IMR-90 (cell line): ENCODE results near the gene PCGF3. TPM values are rescaled to one million over a fixed set of nuclear protein-coding genes. Genes with fewer than 3 reads are reported as not detected.

Experiments
- ATAC-seq: fragments of 200-7000 bp; cut with Tn5 transposase; 2 replicates; pipeline ENCODE4 v1.9.1; 2020; ENCODE audit warnings: low read depth, mild to moderate bottlenecking, moderate library complexity
- BruUV-seq: library from RNA; stranded (reverse); fragments of 400-500 nt; replicated peaks from 2 replicates; lab custom pipeline; 2021; lab: Mats Ljungman, UMichigan
- CTCF ChIA-PET: fragments of 300-600 bp; formaldehyde crosslinking; extraction: SDS; loops from one replicate; lab custom pipeline; 2021; ENCODE audit warnings: antibody characterized with exemption; lab: Yijun Ruan, JAX
- POLR2A ChIA-PET: fragments of 300-600 bp; sonication (Branson Sonifier 250); formaldehyde crosslinking; loops from one replicate; lab custom pipeline; 2022; ENCODE audit warnings: antibody characterized with exemption; ENCODE audit not compliant: unreplicated experiment; lab: Charles Lee
- DNase-seq: peaks from one replicate; pipeline ENCODE4 v3.0.0; 2013
- H2AFZ ChIP-seq: replicated peaks from 2 replicates; pipeline ENCODE3; 2013; ENCODE audit warnings: low read length, mild to moderate bottlenecking; ENCODE audit not compliant: poor library complexity
- H2AK5ac ChIP-seq: 2 replicates; pipeline ENCODE4 v1.6.1; 2013; ENCODE audit warnings: low read depth, low read length, inconsistent platforms
- H2AK9ac ChIP-seq: replicated peaks from 2 replicates; pipeline ENCODE3; 2013; ENCODE audit warnings: mild to moderate bottlenecking, low read depth, low read length, moderate library complexity; ENCODE audit not compliant: poor library complexity
- H2BK120ac ChIP-seq: 2 replicates; pipeline ENCODE4 v1.6.1; 2013; ENCODE audit warnings: low read depth, low read length, inconsistent platforms
- H2BK15ac ChIP-seq: 3 replicates; pipeline ENCODE4 v1.6.1; 2013; ENCODE audit warnings: low read depth, low read length, inconsistent platforms
- H2BK20ac ChIP-seq: 2 replicates; pipeline ENCODE4 v1.6.1; 2013; ENCODE audit warnings: low read depth, mild to moderate bottlenecking, inconsistent platforms, low read length, moderate library complexity
- H2BK5ac ChIP-seq: 2 replicates; pipeline ENCODE4 v1.6.1; 2013; ENCODE audit warnings: mild to moderate bottlenecking, low read depth, low read length, inconsistent platforms; ENCODE audit not compliant: poor library complexity, severe bottlenecking
- H3K14ac ChIP-seq: replicated peaks from 2 replicates; pipeline ENCODE4 v1.6.1; 2013; ENCODE audit warnings: low read depth, low read length, inconsistent platforms
- H3K18ac ChIP-seq: 2 replicates; pipeline ENCODE4 v1.6.1; 2013; ENCODE audit warnings: low read depth, low read length, control low read depth
- H3K23ac ChIP-seq: 2 replicates; pipeline ENCODE4 v1.6.1; 2013; ENCODE audit warnings: low read depth, low read length, inconsistent platforms
- H3K27ac ChIP-seq: 2 replicates; pipeline ENCODE4 v1.5.1; 2013; ENCODE audit warnings: mild to moderate bottlenecking, control low read depth, low read length; ENCODE audit not compliant: insufficient read depth
- H3K27me3 ChIP-seq: 2 replicates; pipeline ENCODE4 v1.6.1; 2013; ENCODE audit warnings: low read length; ENCODE audit not compliant: control insufficient read depth, insufficient read depth
- H3K36me3 ChIP-seq: 2 replicates; pipeline ENCODE4 v1.6.1; 2013; ENCODE audit warnings: low read length, mixed read lengths; ENCODE audit not compliant: control insufficient read depth, insufficient read depth
- H3K4ac ChIP-seq: 2 replicates; pipeline ENCODE4 v1.6.1; 2013; ENCODE audit warnings: low read depth, low read length, inconsistent platforms
- H3K4me1 ChIP-seq: 2 replicates; pipeline ENCODE4 v1.6.1; 2013; ENCODE audit warnings: low read length, mixed read lengths; ENCODE audit not compliant: control insufficient read depth, insufficient read depth
- H3K4me2 ChIP-seq: 2 replicates; pipeline ENCODE4 v1.6.1; 2013; ENCODE audit warnings: low read depth, mild to moderate bottlenecking, control low read depth, low read length, moderate library complexity
- H3K4me3 ChIP-seq: 2 replicates; pipeline ENCODE4 v1.5.1; 2013; ENCODE audit warnings: low read depth, mild to moderate bottlenecking, control low read depth, low read length, moderate library complexity; ENCODE audit not compliant: insufficient read depth
- H3K56ac ChIP-seq: 2 replicates; pipeline ENCODE4 v1.6.1; 2013; ENCODE audit warnings: low read length, inconsistent platforms; ENCODE audit not compliant: insufficient read depth; ENCODE audit errors: extremely low read depth
- H3K79me1 ChIP-seq, 2 experiments: 2 replicates each; pipeline ENCODE4 v1.6.1; 2013; ENCODE audit warnings: low read length in 2 of 2, inconsistent platforms in 1 of 2, low read depth in 1 of 2
- H3K9ac ChIP-seq: 2 replicates; pipeline ENCODE4 v1.6.1; 2013; ENCODE audit warnings: low read depth, low read length, control low read depth
- H3K9me1 ChIP-seq: 2 replicates; pipeline ENCODE4 v1.6.1; 2013; ENCODE audit warnings: low read length, inconsistent platforms; ENCODE audit not compliant: insufficient read depth
- H3K9me3 ChIP-seq: 2 replicates; pipeline ENCODE4 v1.6.1; 2013; ENCODE audit warnings: low read length; ENCODE audit not compliant: control insufficient read depth, insufficient read depth
- H4K20me1 ChIP-seq: 2 replicates; pipeline ENCODE4 v1.6.1; 2013; ENCODE audit warnings: low read length, inconsistent platforms; ENCODE audit not compliant: insufficient read depth
- H4K5ac ChIP-seq: 2 replicates; pipeline ENCODE4 v1.6.1; 2013; ENCODE audit warnings: mild to moderate bottlenecking, low read depth, low read length, control low read depth
- H4K8ac ChIP-seq, 2 experiments: 2 replicates each; pipeline ENCODE4 v1.6.1; 2013; ENCODE audit warnings: low read depth in 2 of 2, low read length in 2 of 2, control low read depth in 1 of 2, inconsistent platforms in 1 of 2
- H4K91ac ChIP-seq: 2 replicates; pipeline ENCODE4 v1.6.1; 2013; ENCODE audit warnings: low read depth, low read length, inconsistent platforms; ENCODE audit not compliant: insufficient read depth
- BHLHE40 ChIP-seq: fragments of 150-350 bp; IDR thresholded peaks from 2 replicates; pipeline ENCODE4 v1.6.1; 2016; ENCODE audit warnings: mild to moderate bottlenecking, low read depth, low read length
- CEBPB ChIP-seq: IDR thresholded peaks from 2 replicates; pipeline ENCODE4 v1.6.1; 2012; ENCODE audit warnings: low read depth, low read length, improper control_type of control experiment
- CHD1 ChIP-seq: IDR thresholded peaks from 2 replicates; pipeline ENCODE4 v1.6.1; 2012; ENCODE audit warnings: low read depth, low read length, improper control_type of control experiment
- FOS ChIP-seq: fragments of 150-350 bp; IDR thresholded peaks from 2 replicates; pipeline ENCODE4 v1.6.1; 2016; ENCODE audit warnings: low read depth, low read length
- MAFK ChIP-seq: IDR thresholded peaks from 2 replicates; pipeline ENCODE4 v1.6.1; 2012; ENCODE audit warnings: low read depth, low read length, improper control_type of control experiment
- MAZ ChIP-seq: IDR thresholded peaks from 2 replicates; pipeline ENCODE4 v1.6.1; 2012; ENCODE audit warnings: low read depth, mild to moderate bottlenecking, low read length, improper control_type of control experiment, moderate library complexity, borderline replicate concordance
- RFX5 ChIP-seq: IDR thresholded peaks from 2 replicates; pipeline ENCODE4 v1.8.0; 2012; ENCODE audit warnings: low read depth, mild to moderate bottlenecking, low read length, moderate library complexity
- SMC3 ChIP-seq: fragments of 150-350 bp; IDR thresholded peaks from 2 replicates; pipeline ENCODE4 v1.6.1; 2016; ENCODE audit warnings: low read depth, mild to moderate bottlenecking, antibody characterized with exemption, low read length, moderate library complexity
- WGBS, 2 experiments: methylation state at CpG; one replicate each; pipeline versions ENCODE4 v1.1.5 to v1.1.7; 2013; ENCODE audit warnings: missing lambda C conversion rate in 2 of 2; ENCODE audit not compliant: insufficient read length in 1 of 2; ENCODE audit errors: extremely low coverage in 2 of 2; 5-methylcytosine and 5-hydroxymethylcytosine counted together
- dilution Hi-C: fragments of 300-500 bp; cut with HindIII; formaldehyde crosslinking; loops from one replicate; pipeline ENCODE4 v1.14.3; 2018; ENCODE audit warnings: low sequenced_read_pairs; ENCODE audit not compliant: unreplicated experiment
- in situ Hi-C: fragments of 300-500 bp; cut with MboI; formaldehyde crosslinking; loops from 3 replicates; pipeline ENCODE4 v1.14.3; 2019; ENCODE audit warnings: low sequenced_read_pairs, inconsistent platforms, mixed read lengths
- intact Hi-C: fragments of 100-400 bp; cut with micrococcal nuclease; formaldehyde crosslinking; loops from 2 replicates; pipeline ENCODE4 v1.10.0; 2022
- polyA plus RNA-seq, 3 experiments: library from polyadenylated mRNA; depleted of rRNA; stranded (reverse); fragments of >200 nt; gene quantifications; 2 replicates each; pipeline ENCODE4 v1.2.3, GENCODE V29; 2012; ENCODE audit warnings: low replicate concordance in 1 of 3
- total RNA-seq: library from RNA; depleted of rRNA; stranded (reverse); fragments of >200 nt; gene quantifications from 2 replicates; pipeline ENCODE4 v1.2.3, GENCODE V29; 2012
- TF ChIP-seq, protein P1 (sequence below): fragments of 150-350 bp; IDR thresholded peaks from 2 replicates; pipeline ENCODE4 v1.6.1; 2017; ENCODE audit warnings: mild to moderate bottlenecking, antibody characterized with exemption, low read length, low read depth
- TF ChIP-seq, protein P2 (sequence below): fragments of 150-350 bp; IDR thresholded peaks from 2 replicates; pipeline ENCODE4 v1.6.1; 2016; ENCODE audit warnings: low read depth, mild to moderate bottlenecking, low read length, moderate library complexity, borderline replicate concordance
- TF ChIP-seq, protein P3 (sequence below): conservative IDR thresholded peaks from 2 replicates; pipeline ENCODE4 v1.5.1; 2012; ENCODE audit warnings: mild to moderate bottlenecking, low read depth, low read length, improper control_type of control experiment

Gene PCGF3
- total and polyA plus RNA-seq, 2 of the 4 experiments (the other 2 are of a cell fraction): 40.0 to 55.3 TPM

DNA sequence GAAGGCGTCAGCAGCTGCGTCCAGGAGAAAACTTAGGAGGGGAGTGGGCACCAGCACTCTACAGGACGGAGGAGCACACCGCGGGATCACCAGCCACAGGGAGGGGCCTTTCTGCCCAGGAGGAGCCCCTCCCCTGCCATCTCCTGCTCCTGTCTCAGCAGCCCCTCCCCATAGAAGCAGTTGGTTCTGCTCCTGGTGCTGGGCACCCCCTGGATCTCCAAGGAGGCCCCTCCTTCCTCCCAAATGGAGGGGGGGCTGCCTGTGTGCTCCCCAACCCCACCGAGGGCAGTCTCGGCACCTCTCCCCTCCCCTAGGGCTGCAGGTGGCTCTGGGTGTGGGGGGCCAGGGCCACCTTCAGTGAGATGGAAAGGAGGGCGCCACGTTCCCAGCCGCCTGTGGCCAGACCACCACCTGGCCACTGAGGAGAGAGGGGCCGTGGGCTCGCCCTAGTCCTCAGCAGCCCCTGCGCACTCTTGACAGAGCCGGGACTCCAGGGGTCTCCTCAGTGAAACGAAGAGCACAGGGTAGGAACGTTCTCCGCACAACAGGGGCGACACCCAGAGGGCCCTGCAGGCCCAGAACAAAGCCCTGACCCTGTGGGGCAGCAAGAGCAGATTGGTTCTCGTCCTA lies 82.5 kb downstream of the PCGF3 start:
- Histone ChIP-seq H2AFZ (no peak overlapping the region), H3K14ac (no peak overlapping the region), H2AK5ac (no peak overlapping the region), H3K36me3 (no peaks in the 10 kb centered on the region), H3K4me3 (no peak overlapping the region), H3K79me1 (no peaks in the 10 kb centered on the region), H2BK15ac (no peak overlapping the region), H2BK120ac (no peak overlapping the region), H3K4me2 (no peak overlapping the region), H2AK9ac (no peak overlapping the region), H3K23ac (no peak overlapping the region), H3K27ac (no peak overlapping the region), H3K18ac (no peak overlapping the region), H4K91ac (no peak overlapping the region), H3K4me1 (no peaks in the 10 kb centered on the region), H4K8ac (no peak overlapping the region), H3K4ac (no peak overlapping the region), H3K27me3 (peaks cover 62% of the 10 kb centered on the region), H3K56ac (no peak overlapping the region), H2BK5ac (no peak overlapping the region), H3K9me1 (no peaks in the 10 kb centered on the region), H4K20me1 (no peaks in the 10 kb centered on the region), H4K5ac (no peak overlapping the region), H3K9ac (no peak overlapping the region), H2BK20ac (no peak overlapping the region), H3K9me3 (no peaks in the 10 kb centered on the region)
- DNase-seq: no peak
- POLR2A ChIA-PET: no interaction called here
- dilution Hi-C loops: no loop called here
- ATAC-seq: no peak
- in situ Hi-C loops: no loop called here
- BruUV-seq: no TSS peak
- TF ChIP-seq SMC3 (no peak), BHLHE40 (no peak), FOS (no peak), MAZ (no peak), RFX5 (no peak), CHD1 (no peak), MAFK (no peak), CEBPB (no peak)
- TF ChIP-seq, protein P1, sequence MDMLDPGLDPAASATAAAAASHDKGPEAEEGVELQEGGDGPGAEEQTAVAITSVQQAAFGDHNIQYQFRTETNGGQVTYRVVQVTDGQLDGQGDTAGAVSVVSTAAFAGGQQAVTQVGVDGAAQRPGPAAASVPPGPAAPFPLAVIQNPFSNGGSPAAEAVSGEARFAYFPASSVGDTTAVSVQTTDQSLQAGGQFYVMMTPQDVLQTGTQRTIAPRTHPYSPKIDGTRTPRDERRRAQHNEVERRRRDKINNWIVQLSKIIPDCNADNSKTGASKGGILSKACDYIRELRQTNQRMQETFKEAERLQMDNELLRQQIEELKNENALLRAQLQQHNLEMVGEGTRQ: no peak
- TF ChIP-seq, protein P2, sequence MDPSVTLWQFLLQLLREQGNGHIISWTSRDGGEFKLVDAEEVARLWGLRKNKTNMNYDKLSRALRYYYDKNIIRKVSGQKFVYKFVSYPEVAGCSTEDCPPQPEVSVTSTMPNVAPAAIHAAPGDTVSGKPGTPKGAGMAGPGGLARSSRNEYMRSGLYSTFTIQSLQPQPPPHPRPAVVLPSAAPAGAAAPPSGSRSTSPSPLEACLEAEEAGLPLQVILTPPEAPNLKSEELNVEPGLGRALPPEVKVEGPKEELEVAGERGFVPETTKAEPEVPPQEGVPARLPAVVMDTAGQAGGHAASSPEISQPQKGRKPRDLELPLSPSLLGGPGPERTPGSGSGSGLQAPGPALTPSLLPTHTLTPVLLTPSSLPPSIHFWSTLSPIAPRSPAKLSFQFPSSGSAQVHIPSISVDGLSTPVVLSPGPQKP: no peak
- TF ChIP-seq, protein P3, sequence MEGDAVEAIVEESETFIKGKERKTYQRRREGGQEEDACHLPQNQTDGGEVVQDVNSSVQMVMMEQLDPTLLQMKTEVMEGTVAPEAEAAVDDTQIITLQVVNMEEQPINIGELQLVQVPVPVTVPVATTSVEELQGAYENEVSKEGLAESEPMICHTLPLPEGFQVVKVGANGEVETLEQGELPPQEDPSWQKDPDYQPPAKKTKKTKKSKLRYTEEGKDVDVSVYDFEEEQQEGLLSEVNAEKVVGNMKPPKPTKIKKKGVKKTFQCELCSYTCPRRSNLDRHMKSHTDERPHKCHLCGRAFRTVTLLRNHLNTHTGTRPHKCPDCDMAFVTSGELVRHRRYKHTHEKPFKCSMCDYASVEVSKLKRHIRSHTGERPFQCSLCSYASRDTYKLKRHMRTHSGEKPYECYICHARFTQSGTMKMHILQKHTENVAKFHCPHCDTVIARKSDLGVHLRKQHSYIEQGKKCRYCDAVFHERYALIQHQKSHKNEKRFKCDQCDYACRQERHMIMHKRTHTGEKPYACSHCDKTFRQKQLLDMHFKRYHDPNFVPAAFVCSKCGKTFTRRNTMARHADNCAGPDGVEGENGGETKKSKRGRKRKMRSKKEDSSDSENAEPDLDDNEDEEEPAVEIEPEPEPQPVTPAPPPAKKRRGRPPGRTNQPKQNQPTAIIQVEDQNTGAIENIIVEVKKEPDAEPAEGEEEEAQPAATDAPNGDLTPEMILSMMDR: no peak
- CTCF ChIA-PET: no interaction called here
- intact Hi-C loops: loop anchor here (10.0 kb wide), 1 partner anchor 147 kb away; the partner anchor contains the start of genes GAK and TMEM175
- 52% methylated on average over 7 of the region's 19 CpGs; no CpG with 5 or more reads in 1 of the 2 experiments for WGBS, 2 experiments
